ENCODE data around the gene LRBA.

DNA sequence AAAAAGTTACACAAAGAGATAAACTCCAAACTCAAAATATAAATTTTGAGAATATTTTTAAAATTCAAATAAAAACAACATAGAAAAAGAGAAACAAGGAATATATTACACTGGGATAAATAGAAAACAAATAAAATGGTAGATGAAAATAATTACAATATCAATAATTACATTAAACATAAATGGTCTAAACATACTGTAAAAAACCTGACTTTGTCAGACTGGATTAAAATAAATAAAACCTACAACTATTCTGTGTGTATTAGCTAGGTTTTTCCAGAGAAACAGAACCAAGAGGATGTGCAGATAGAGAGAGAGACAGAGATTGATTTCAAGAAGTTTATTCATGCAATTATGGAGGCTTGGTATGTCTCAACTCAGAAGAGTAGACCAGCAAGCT is 126.5 kb downstream of the LRBA start:
- TF ChIP-seq, protein P1, sequence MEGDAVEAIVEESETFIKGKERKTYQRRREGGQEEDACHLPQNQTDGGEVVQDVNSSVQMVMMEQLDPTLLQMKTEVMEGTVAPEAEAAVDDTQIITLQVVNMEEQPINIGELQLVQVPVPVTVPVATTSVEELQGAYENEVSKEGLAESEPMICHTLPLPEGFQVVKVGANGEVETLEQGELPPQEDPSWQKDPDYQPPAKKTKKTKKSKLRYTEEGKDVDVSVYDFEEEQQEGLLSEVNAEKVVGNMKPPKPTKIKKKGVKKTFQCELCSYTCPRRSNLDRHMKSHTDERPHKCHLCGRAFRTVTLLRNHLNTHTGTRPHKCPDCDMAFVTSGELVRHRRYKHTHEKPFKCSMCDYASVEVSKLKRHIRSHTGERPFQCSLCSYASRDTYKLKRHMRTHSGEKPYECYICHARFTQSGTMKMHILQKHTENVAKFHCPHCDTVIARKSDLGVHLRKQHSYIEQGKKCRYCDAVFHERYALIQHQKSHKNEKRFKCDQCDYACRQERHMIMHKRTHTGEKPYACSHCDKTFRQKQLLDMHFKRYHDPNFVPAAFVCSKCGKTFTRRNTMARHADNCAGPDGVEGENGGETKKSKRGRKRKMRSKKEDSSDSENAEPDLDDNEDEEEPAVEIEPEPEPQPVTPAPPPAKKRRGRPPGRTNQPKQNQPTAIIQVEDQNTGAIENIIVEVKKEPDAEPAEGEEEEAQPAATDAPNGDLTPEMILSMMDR (IDR thresholded peaks at IDR 0.05) = no peak
- TF ChIP-seq NRF1 (IDR thresholded peaks at IDR 0.05; ENCODE audit: low read depth, low read length) (no peak), POLR2AphosphoS5 (IDR thresholded peaks at IDR 0.05; ENCODE audit: low read depth, low read length) (no peak), TAF1 (IDR thresholded peaks at IDR 0.05; ENCODE audit: borderline replicate concordance, low read depth, low read length) (no peak), NFIC (IDR thresholded peaks at IDR 0.05; ENCODE audit: borderline replicate concordance) (no peak), EZH2phosphoT487 (IDR thresholded peaks at IDR 0.05; ENCODE audit: borderline replicate concordance, low read depth) (no peak), RAD21 (IDR thresholded peaks at IDR 0.05; ENCODE audit: low read length) (no peak)

All from SK-N-SH (cell line).